ENCODE data around the gene NBEA. TPM values are rescaled to one million over a fixed set of nuclear protein-coding genes. Genes with fewer than 3 reads are reported as not detected.

Gene NBEA
- total and polyA plus RNA-seq, 2 experiments from 2014 or later, result 2.6 to 12.3 TPM

- no peak overlapping the region for H3K4me3 ChIP-seq
- H3K27me3 ChIP-seq, result no peaks in the 10 kb centered on the region
- H3K36me3 ChIP-seq (replicated peaks; ENCODE audit: insufficient read depth, low read depth), result no peaks in the 10 kb centered on the region
- H3K4me1 ChIP-seq (ENCODE audit: insufficient read depth), result peaks cover 21% of the 10 kb centered on the region
- no peak for DNase-seq (ENCODE audit: low spot score)
- no peaks in the 10 kb centered on the region for H3K79me2 ChIP-seq
- H3K27ac ChIP-seq, result no peak overlapping the region
- no peaks in the 10 kb centered on the region for H4K20me1 ChIP-seq (ENCODE audit: insufficient read depth, poor library complexity, severe bottlenecking)
- WGBS (ENCODE audit: low lambda C conversion rate, missing lambda C conversion rate), result 30% methylated on average over 7 of the region's 7 CpGs
- H3K9me3 ChIP-seq (ENCODE audit: low read depth), result no peaks in the 10 kb centered on the region
- no peaks in the 10 kb centered on the region for H3K9me2 ChIP-seq (replicated peaks; ENCODE audit: insufficient read depth)
- H2AFZ ChIP-seq, result no peak overlapping the region
- no peak overlapping the region for H3K4me2 ChIP-seq
- TF ChIP-seq EZH2 (IDR thresholded peaks at IDR 0.05; ENCODE audit: borderline replicate concordance), result no peak
- no peak for TF ChIP-seq CTCF (IDR thresholded peaks at IDR 0.05; ENCODE audit: poor library complexity)
- no peak for TF ChIP-seq EZH2phosphoT487 (IDR thresholded peaks at IDR 0.05; ENCODE audit: low read depth, severe bottlenecking, unreplicated experiment)
Observed at GRCh38 chr13:35697186-35697730, 755.2 kb downstream of the NBEA start.

GRCh38 chr13:35698911-35699576, 757.0 kb downstream of the NBEA start:
- peak overlapping the region; percentile 84 for H3K27ac ChIP-seq
- H3K4me1 ChIP-seq (ENCODE audit: insufficient read depth), result peaks cover 15% of the 10 kb centered on the region
- H3K79me2 ChIP-seq, result no peaks in the 10 kb centered on the region
- H3K27me3 ChIP-seq, result no peaks in the 10 kb centered on the region
- H3K4me2 ChIP-seq, result peak overlapping the region; percentile 62
- TF ChIP-seq EZH2 (IDR thresholded peaks at IDR 0.05; ENCODE audit: borderline replicate concordance) (no peak), EZH2phosphoT487 (IDR thresholded peaks at IDR 0.05; ENCODE audit: low read depth, severe bottlenecking, unreplicated experiment) (no peak), CTCF (IDR thresholded peaks at IDR 0.05; ENCODE audit: poor library complexity) (no peak)
- H2AFZ ChIP-seq, result no peak overlapping the region
- DNase-seq (ENCODE audit: low spot score), result no peak
- no peaks in the 10 kb centered on the region for H4K20me1 ChIP-seq (ENCODE audit: insufficient read depth, poor library complexity, severe bottlenecking)
- no peaks in the 10 kb centered on the region for H3K9me2 ChIP-seq (replicated peaks; ENCODE audit: insufficient read depth)
- 64% methylated on average over 11 of the region's 11 CpGs for WGBS (ENCODE audit: low lambda C conversion rate, missing lambda C conversion rate)
- H3K36me3 ChIP-seq (replicated peaks; ENCODE audit: insufficient read depth, low read depth), result no peaks in the 10 kb centered on the region
- H3K9me3 ChIP-seq (ENCODE audit: low read depth), result no peaks in the 10 kb centered on the region
- no peak overlapping the region for H3K4me3 ChIP-seq

GRCh38 chr13:35699825-35700510, 757.9 kb downstream of the NBEA start:
- H2AFZ ChIP-seq, result no peak overlapping the region
- H3K79me2 ChIP-seq, result no peaks in the 10 kb centered on the region
- H4K20me1 ChIP-seq (ENCODE audit: insufficient read depth, poor library complexity, severe bottlenecking), result no peaks in the 10 kb centered on the region
- TF ChIP-seq EZH2phosphoT487 (IDR thresholded peaks at IDR 0.05; ENCODE audit: low read depth, severe bottlenecking, unreplicated experiment), result peak; percentile 77
- TF ChIP-seq CTCF (IDR thresholded peaks at IDR 0.05; ENCODE audit: poor library complexity), result no peak
- peak overlapping the region; percentile 96 for H3K27ac ChIP-seq
- peak; percentile 76 for DNase-seq (ENCODE audit: low spot score)
- H3K4me2 ChIP-seq, result peak overlapping the region; percentile 62
- no peaks in the 10 kb centered on the region for H3K27me3 ChIP-seq
- H3K9me3 ChIP-seq (ENCODE audit: low read depth), result no peaks in the 10 kb centered on the region
- H3K4me1 ChIP-seq (ENCODE audit: insufficient read depth), result peaks cover 13% of the 10 kb centered on the region
- H3K36me3 ChIP-seq (replicated peaks; ENCODE audit: insufficient read depth, low read depth), result no peaks in the 10 kb centered on the region
- H3K4me3 ChIP-seq, result no peak overlapping the region
- no peaks in the 10 kb centered on the region for H3K9me2 ChIP-seq (replicated peaks; ENCODE audit: insufficient read depth)
- WGBS (ENCODE audit: low lambda C conversion rate, missing lambda C conversion rate), result 42% methylated on average over 13 of the region's 13 CpGs

All from hepatocyte (in vitro differentiated cells).